ENCODE data around the gene HECTD1.
"Not testable (repeated sequence)": the region's sequence is repeated elsewhere in the genome, so short reads cannot be mapped to it uniquely, and the experiment has no call there.

HECTD1 gene

GRCh38 chr14:31126680-31127079 lies 80.9 kb downstream of the HECTD1 start:
- peaks cover 57% of the 10 kb centered on the region for H3K36me3 Mint-ChIP-seq
- no peaks in the 10 kb centered on the region for H3K9me3 Mint-ChIP-seq
- H3K4me1 Mint-ChIP-seq = peaks cover 48% of the 10 kb centered on the region
- CTCF ChIA-PET = no interaction called here
- no peak for DNase-seq
- no peaks in the 10 kb centered on the region for H3K27me3 Mint-ChIP-seq
- H3K4me3 Mint-ChIP-seq = no peak overlapping the region
- no peak overlapping the region for H3K27ac Mint-ChIP-seq

GRCh38 chr14:31125231-31125630 lies 82.4 kb downstream of the HECTD1 start:
- H3K36me3 Mint-ChIP-seq = peaks cover 53% of the 10 kb centered on the region
- H3K4me3 Mint-ChIP-seq = no peak overlapping the region
- DNase-seq = no peak
- no peaks in the 10 kb centered on the region for H3K27me3 Mint-ChIP-seq
- CTCF ChIA-PET = interaction anchor here (0.6 kb wide), 1 partner anchor 82 kb away, joined by 5 read pairs; the partner anchor contains the start of gene HECTD1
- no peak overlapping the region for H3K27ac Mint-ChIP-seq
- H3K9me3 Mint-ChIP-seq = no peaks in the 10 kb centered on the region
- H3K4me1 Mint-ChIP-seq = peaks cover 48% of the 10 kb centered on the region

GRCh38 chr14:31124197-31124596 lies 83.4 kb downstream of the HECTD1 start:
- H3K36me3 Mint-ChIP-seq = peaks cover 54% of the 10 kb centered on the region
- H3K9me3 Mint-ChIP-seq = no peaks in the 10 kb centered on the region
- H3K4me1 Mint-ChIP-seq = peaks cover 47% of the 10 kb centered on the region
- peak overlapping the region; percentile 4 for H3K27ac Mint-ChIP-seq
- H3K27me3 Mint-ChIP-seq = no peaks in the 10 kb centered on the region
- CTCF ChIA-PET = no interaction called here
- no peak overlapping the region for H3K4me3 Mint-ChIP-seq
- DNase-seq = peak; percentile 29

GRCh38 chr14:31122921-31123320 lies 84.7 kb downstream of the HECTD1 start:
- no peaks in the 10 kb centered on the region for H3K27me3 Mint-ChIP-seq
- no peak overlapping the region for H3K27ac Mint-ChIP-seq
- no peak for DNase-seq
- peaks cover 36% of the 10 kb centered on the region for H3K4me1 Mint-ChIP-seq
- no peak overlapping the region for H3K4me3 Mint-ChIP-seq
- H3K36me3 Mint-ChIP-seq = peaks cover 50% of the 10 kb centered on the region
- no peaks in the 10 kb centered on the region for H3K9me3 Mint-ChIP-seq
- CTCF ChIA-PET = no interaction called here

- H3K27me3 Mint-ChIP-seq = no peaks in the 10 kb centered on the region
- DNase-seq = no peak
- H3K36me3 Mint-ChIP-seq = peaks cover 48% of the 10 kb centered on the region
- no peak overlapping the region for H3K4me3 Mint-ChIP-seq
- H3K4me1 Mint-ChIP-seq = peaks cover 28% of the 10 kb centered on the region
- H3K9me3 Mint-ChIP-seq = no peaks in the 10 kb centered on the region
- CTCF ChIA-PET = no interaction called here
- no peak overlapping the region for H3K27ac Mint-ChIP-seq
Measured at GRCh38 chr14:31122098-31122611, 85.4 kb downstream of the HECTD1 start.

GRCh38 chr14:31118892-31119291 lies 88.7 kb downstream of the HECTD1 start:
- Mint-ChIP-seq H3K36me3 (peaks cover 60% of the 10 kb centered on the region), H3K4me3 (no peak overlapping the region), H3K27me3 (no peaks in the 10 kb centered on the region), H3K4me1 (peaks cover 12% of the 10 kb centered on the region), H3K9me3 (no peaks in the 10 kb centered on the region), H3K27ac (no peak overlapping the region)
- CTCF ChIA-PET = no interaction called here
- DNase-seq = no peak

GRCh38 chr14:31113794-31114193 lies 93.8 kb downstream of the HECTD1 start:
- DNase-seq = no peak
- no peak overlapping the region for H3K27ac Mint-ChIP-seq
- H3K9me3 Mint-ChIP-seq = no peaks in the 10 kb centered on the region
- H3K36me3 Mint-ChIP-seq = peaks cover 62% of the 10 kb centered on the region
- no peak overlapping the region for H3K4me3 Mint-ChIP-seq
- CTCF ChIA-PET = no interaction called here
- no peaks in the 10 kb centered on the region for H3K4me1 Mint-ChIP-seq
- H3K27me3 Mint-ChIP-seq = no peaks in the 10 kb centered on the region

- Mint-ChIP-seq H3K9me3 (no peaks in the 10 kb centered on the region), H3K4me3 (no peak overlapping the region), H3K36me3 (peaks cover 55% of the 10 kb centered on the region), H3K27me3 (no peaks in the 10 kb centered on the region), H3K4me1 (no peaks in the 10 kb centered on the region), H3K27ac (no peak overlapping the region)
- CTCF ChIA-PET = no interaction called here
- no peak for DNase-seq
Measured at GRCh38 chr14:31110872-31111271, 96.7 kb downstream of the HECTD1 start.

GRCh38 chr14:31109257-31109656 lies 98.3 kb downstream of the HECTD1 start:
- Mint-ChIP-seq H3K4me3 (no peak overlapping the region), H3K9me3 (no peaks in the 10 kb centered on the region), H3K4me1 (no peaks in the 10 kb centered on the region), H3K27me3 (no peaks in the 10 kb centered on the region), H3K36me3 (peaks cover 59% of the 10 kb centered on the region), H3K27ac (no peak overlapping the region)
- CTCF ChIA-PET = no interaction called here
- no peak for DNase-seq

GRCh38 chr14:31106768-31107167 lies 100.8 kb downstream of the HECTD1 start:
- Mint-ChIP-seq H3K36me3 (peaks cover 60% of the 10 kb centered on the region), H3K4me3 (no peak overlapping the region), H3K27me3 (no peaks in the 10 kb centered on the region), H3K9me3 (no peaks in the 10 kb centered on the region), H3K27ac (no peak overlapping the region), H3K4me1 (no peaks in the 10 kb centered on the region)
- DNase-seq = no peak
- CTCF ChIA-PET = no interaction called here

GRCh38 chr14:31097081-31097480 lies 110.5 kb downstream of the HECTD1 start:
- CTCF ChIA-PET = no interaction called here
- Mint-ChIP-seq H3K4me1 (no peaks in the 10 kb centered on the region), H3K27me3 (no peaks in the 10 kb centered on the region), H3K4me3 (no peak overlapping the region), H3K36me3 (peaks cover 26% of the 10 kb centered on the region), H3K27ac (no peak overlapping the region), H3K9me3 (no peaks in the 10 kb centered on the region)
- no peak for DNase-seq

GRCh38 chr14:31096255-31096654 lies 111.3 kb downstream of the HECTD1 start:
- Mint-ChIP-seq H3K27ac (no peak overlapping the region), H3K4me1 (no peaks in the 10 kb centered on the region), H3K9me3 (no peaks in the 10 kb centered on the region), H3K36me3 (peaks cover 22% of the 10 kb centered on the region), H3K27me3 (no peaks in the 10 kb centered on the region), H3K4me3 (no peak overlapping the region)
- no peak for DNase-seq
- CTCF ChIA-PET = no interaction called here

GRCh38 chr14:31095817-31096216 lies 111.8 kb downstream of the HECTD1 start:
- H3K9me3 Mint-ChIP-seq, H3K27ac Mint-ChIP-seq, H3K27me3 Mint-ChIP-seq, H3K4me3 Mint-ChIP-seq, DNase-seq, H3K4me1 Mint-ChIP-seq, CTCF ChIA-PET: not testable (repeated sequence)
- H3K36me3 Mint-ChIP-seq = peaks cover 17% of the 10 kb centered on the region

- H3K36me3 Mint-ChIP-seq, CTCF ChIA-PET, DNase-seq, H3K4me1 Mint-ChIP-seq, H3K27me3 Mint-ChIP-seq, H3K4me3 Mint-ChIP-seq, H3K27ac Mint-ChIP-seq, H3K9me3 Mint-ChIP-seq: not testable (repeated sequence)
Measured at GRCh38 chr14:31093884-31094839, 113.4 kb downstream of the HECTD1 start.

GRCh38 chr14:31092160-31092708 lies 115.4 kb downstream of the HECTD1 start:
- Mint-ChIP-seq H3K27ac (no peak overlapping the region), H3K27me3 (no peaks in the 10 kb centered on the region), H3K9me3 (no peaks in the 10 kb centered on the region), H3K4me1 (no peaks in the 10 kb centered on the region), H3K4me3 (no peak overlapping the region), H3K36me3 (peaks cover 1% of the 10 kb centered on the region)
- DNase-seq = no peak
- CTCF ChIA-PET = interaction anchor here (1.5 kb wide), 1 partner anchor 9 kb away, joined by 6 read pairs; no protein-coding TSS in a partner anchor

Measured in activated naive CD4-positive, alpha-beta T cell treated with anti-CD3 and anti-CD28 coated beads, Interleukin-2, amount 10 ng/mL, durations not matched to agents 7 days and 5 days (primary cell).